Naive thymus-derived CD4-positive, alpha-beta T cell (primary cell): ENCODE data around the gene HJV. TPM values are rescaled to one million over a fixed set of nuclear protein-coding genes. Genes with fewer than 3 reads are reported as not detected.
A peak's percentile ranks its signal among the peaks of the same experiment; 100 is the strongest.

Source experiments
- ATAC-seq: fragments of 150-1000 bp; cut with Tn5 transposase; 2 replicates; pipeline ENCODE4 v1.10.0; 2021; ENCODE audit warnings: mild to moderate bottlenecking, moderate library complexity
- CTCF ChIA-PET: fragments of 350-600 bp; sonication (Branson Sonifier 250); formaldehyde crosslinking; loops from one replicate; lab custom pipeline; 2021; ENCODE audit warnings: antibody characterized with exemption; lab: Charles Lee
- POLR2A ChIA-PET: fragments of 350-600 bp; sonication (Branson Sonifier 250); formaldehyde crosslinking; loops from one replicate; lab custom pipeline; 2021; ENCODE audit warnings: antibody characterized with exemption, inconsistent platforms; lab: Charles Lee
- DNase-seq, 9 donors: peaks; one replicate each; pipeline versions ENCODE4 v3.0.0 to v3.0.0-alpha.2; 2020 to 2022; ENCODE audit warnings: mixed read lengths in 1 of 9
- H3K27ac ChIP-seq: one replicate; pipeline ENCODE4 v1.7.0; 2013; ENCODE audit warnings: mild to moderate bottlenecking, low read depth, low read length, moderate library complexity
- H3K27me3 ChIP-seq, 2 donors: one replicate each; pipeline ENCODE4 v1.7.0; 2013; ENCODE audit warnings: low read length in 2 of 2, mild to moderate bottlenecking in 2 of 2, moderate library complexity in 2 of 2; ENCODE audit not compliant: control insufficient read depth in 2 of 2, insufficient read depth in 2 of 2
- H3K36me3 ChIP-seq, 3 experiments: 1 replicate in 2 of 3; 2 replicates in 1 of 3; pipeline ENCODE4 v1.7.0; 2013; ENCODE audit warnings: low read length in 3 of 3, mild to moderate bottlenecking in 3 of 3, moderate library complexity in 1 of 3; ENCODE audit not compliant: insufficient read depth in 3 of 3, control insufficient read depth in 2 of 3
- H3K4me1 ChIP-seq, 2 donors: one replicate each; pipeline ENCODE4 v1.7.0; 2013; ENCODE audit warnings: low read length in 2 of 2, mild to moderate bottlenecking in 2 of 2, moderate library complexity in 1 of 2; ENCODE audit not compliant: control insufficient read depth in 2 of 2, insufficient read depth in 2 of 2
- H3K4me3 ChIP-seq: 2 replicates; pipeline ENCODE4 v1.7.0; 2013; ENCODE audit warnings: mild to moderate bottlenecking, low read length
- H3K9me3 ChIP-seq, 3 experiments: 1 replicate in 2 of 3; 2 replicates in 1 of 3; pipeline ENCODE4 v1.7.0; 2013; ENCODE audit warnings: low read length in 3 of 3; ENCODE audit not compliant: control insufficient read depth in 2 of 3
- H3K27ac Mint-ChIP-seq, 9 donors: one replicate each; pipeline ENCODE4 v1.8.0; 2020 to 2022; ENCODE audit warnings: mixed read lengths in 9 of 9, mild to moderate bottlenecking in 8 of 9, moderate library complexity in 5 of 9, inconsistent platforms in 2 of 9
- H3K27me3 Mint-ChIP-seq, 5 donors: one replicate each; pipeline ENCODE4 v1.8.0; 2021 to 2022; ENCODE audit warnings: mixed read lengths in 5 of 5, mild to moderate bottlenecking in 1 of 5
- H3K36me3 Mint-ChIP-seq, 5 donors: one replicate each; pipeline ENCODE4 v1.8.0; 2020 to 2022; ENCODE audit warnings: mixed read lengths in 5 of 5, mild to moderate bottlenecking in 3 of 5, inconsistent platforms in 1 of 5
- H3K4me1 Mint-ChIP-seq, 7 donors: one replicate each; pipeline ENCODE4 v1.8.0; 2020 to 2022; ENCODE audit warnings: mixed read lengths in 7 of 7, mild to moderate bottlenecking in 3 of 7, inconsistent platforms in 1 of 7
- H3K4me3 Mint-ChIP-seq, 10 donors: one replicate each; pipeline ENCODE4 v1.8.0; 2020 to 2022; ENCODE audit warnings: mild to moderate bottlenecking in 10 of 10, mixed read lengths in 10 of 10, moderate library complexity in 6 of 10, inconsistent platforms in 2 of 10
- H3K9me3 Mint-ChIP-seq, 11 donors: one replicate each; pipeline ENCODE4 v1.8.0; 2020 to 2022; ENCODE audit warnings: mixed read lengths in 11 of 11, mild to moderate bottlenecking in 4 of 11, inconsistent platforms in 1 of 11, moderate library complexity in 1 of 11
- intact Hi-C, 2 donors: fragments of 100-400 bp; cut with micrococcal nuclease; formaldehyde crosslinking; loops; one replicate each; pipeline ENCODE4 v1.15.1; 2023
- polyA plus RNA-seq, 2 donors: library from polyadenylated mRNA; unstranded; fragments of 300-500 nt; fragmentation: Illumina TruSeq; gene quantifications; one replicate each; pipeline ENCODE4 v1.2.3, GENCODE V29; 2021
- total RNA-seq, 6 experiments: library from RNA in 5 of 6; stranded (reverse) in 5 of 6; gene quantifications; 1 replicate in 5 of 6; 2 replicates in 1 of 6; pipeline ENCODE4 v1.2.3 and lab custom pipeline; 2021 to 2026

Gene HJV
- total and polyA plus RNA-seq, 7 experiments from 2014 or later: not detected

- CTCF ChIA-PET: interaction anchor here (1.1 to 8.1 kb wide), 10 partner anchors 13 to 135 kb away, joined by 3 to 233 read pairs (median 15); partner anchors contain the start of genes ANKRD34A, LIX1L, NUDT17 and POLR3GL
- ATAC-seq (peak; percentile 46), DNase-seq (peak in 6 of 9 donors; percentile 48 to 73 (median 66))
- peaks cover 73 to 74% of the 10 kb centered on the region in 2 donors for H3K4me1 ChIP-seq
- H3K36me3 Mint-ChIP-seq: peaks cover 0 to 6% (median 5%) of the 10 kb centered on the region in 5 donors
- peak overlapping the region; percentile 82 for H3K27ac ChIP-seq
- intact Hi-C loops: loop anchor here (1.0 to 5.0 kb wide), 6 partner anchors 8 to 63 kb away; partner anchors contain the start of genes TXNIP (in 2 of the 2), ANKRD34A (in 1 of the 2), LIX1L (in 1 of the 2) and PEX11B (in 1 of the 2)
- POLR2A ChIA-PET: interaction anchor here (0.5 to 24.3 kb wide), 22 partner anchors 8 to 1900 kb away, joined by 3 to 1779 read pairs (median 6); partner anchors contain the start of genes ANKRD34A, ANKRD35, HJV and LIX1L
- peaks cover 0 to 4% (median 0%) of the 10 kb centered on the region in 3 experiments for H3K36me3 ChIP-seq
- no peaks in the 10 kb centered on the region for H3K9me3 ChIP-seq
- no peaks in the 10 kb centered on the region for H3K9me3 Mint-ChIP-seq
- no peak overlapping the region for H3K4me3 Mint-ChIP-seq
- H3K27me3 ChIP-seq: no peaks in the 10 kb centered on the region
- peaks cover 5 to 39% (median 11%) of the 10 kb centered on the region in 7 donors for H3K4me1 Mint-ChIP-seq
- no peaks in the 10 kb centered on the region for H3K27me3 Mint-ChIP-seq
- peak overlapping the region; percentile 64 for H3K4me3 ChIP-seq
- no peak overlapping the region for H3K27ac Mint-ChIP-seq
Observed at GRCh38 chr1:145979746-145980456, 41.6 kb downstream of the HJV start.

GRCh38 chr1:145978854-145979745, 42.4 kb downstream of the HJV start:
- peaks cover 12 to 37% (median 16%) of the 10 kb centered on the region in 7 donors for H3K4me1 Mint-ChIP-seq
- CTCF ChIA-PET: interaction anchor here (0.6 to 8.1 kb wide), 13 partner anchors 13 to 134 kb away, joined by 3 to 233 read pairs (median 6); partner anchors contain the start of genes ANKRD34A, LIX1L, NUDT17 and POLR3GL
- ATAC-seq (peak; percentile 89), DNase-seq (peak; percentile 31 to 87 (median 71))
- no peak overlapping the region for H3K4me3 Mint-ChIP-seq
- H3K9me3 Mint-ChIP-seq: no peaks in the 10 kb centered on the region
- H3K36me3 Mint-ChIP-seq: peaks cover 0 to 6% (median 5%) of the 10 kb centered on the region in 5 donors
- H3K27ac ChIP-seq: peak overlapping the region; percentile 82
- no peaks in the 10 kb centered on the region for H3K27me3 Mint-ChIP-seq
- no peaks in the 10 kb centered on the region for H3K9me3 ChIP-seq
- POLR2A ChIA-PET: interaction anchor here (0.6 to 24.3 kb wide), 18 partner anchors 10 to 1901 kb away, joined by 3 to 1779 read pairs (median 8); partner anchors contain the start of genes ANKRD34A, HJV, LIX1L and NUDT17
- intact Hi-C loops: loop anchor here (1.0 to 5.0 kb wide), 5 partner anchors 15 to 62 kb away; partner anchors contain the start of genes TXNIP (in 2 of the 2), ANKRD34A (in 1 of the 2), LIX1L (in 1 of the 2) and PEX11B (in 1 of the 2)
- no peak overlapping the region for H3K27ac Mint-ChIP-seq
- H3K4me3 ChIP-seq: peak overlapping the region; percentile 64
- H3K27me3 ChIP-seq: no peaks in the 10 kb centered on the region
- H3K4me1 ChIP-seq: peaks cover 67 to 68% of the 10 kb centered on the region in 2 donors
- H3K36me3 ChIP-seq: peaks cover 0 to 6% (median 0%) of the 10 kb centered on the region in 3 experiments

- ATAC-seq (no peak), DNase-seq (no peak)
- Mint-ChIP-seq H3K27me3 (no peaks in the 10 kb centered on the region), H3K9me3 (no peaks in the 10 kb centered on the region), H3K36me3 (peaks cover 0 to 6% (median 5%) of the 10 kb centered on the region in 5 donors), H3K4me1 (peaks cover 14 to 32% (median 20%) of the 10 kb centered on the region in 7 donors), H3K4me3 (no peak overlapping the region), H3K27ac (no peak overlapping the region)
- Histone ChIP-seq H3K36me3 (peaks cover 0 to 6% (median 0%) of the 10 kb centered on the region in 3 experiments), H3K9me3 (no peaks in the 10 kb centered on the region), H3K4me1 (peaks cover 62% of the 10 kb centered on the region in 2 donors), H3K27me3 (no peaks in the 10 kb centered on the region), H3K27ac (peak overlapping the region; percentile 82), H3K4me3 (peak overlapping the region; percentile 64)
- intact Hi-C loops: loop anchor here in 1 of 2 donors (5.0 kb wide), 1 partner anchor 61 kb away; the partner anchor contains the start of gene PEX11B
- ChIA-PET CTCF (interaction anchor here (0.7 to 8.1 kb wide), 11 partner anchors 13 to 133 kb away, joined by 3 to 233 read pairs (median 11); partner anchors contain the start of genes ANKRD34A, LIX1L, NUDT17 and POLR3GL), POLR2A (interaction anchor here (0.6 to 24.3 kb wide), 14 partner anchors 9 to 132 kb away, joined by 3 to 1779 read pairs (median 12); partner anchors contain the start of genes ANKRD34A, HJV, LIX1L and NUDT17)
Observed at GRCh38 chr1:145978471-145978853, 43.1 kb downstream of the HJV start.

GRCh38 chr1:145977486-145978470, 43.8 kb downstream of the HJV start:
- no peaks in the 10 kb centered on the region for H3K27me3 ChIP-seq
- no peaks in the 10 kb centered on the region for H3K9me3 ChIP-seq
- Mint-ChIP-seq H3K4me1 (peaks cover 21 to 30% (median 24%) of the 10 kb centered on the region in 7 donors), H3K27me3 (no peaks in the 10 kb centered on the region), H3K9me3 (no peaks in the 10 kb centered on the region), H3K36me3 (peaks cover 0 to 6% (median 5%) of the 10 kb centered on the region in 5 donors), H3K4me3 (no peak overlapping the region), H3K27ac (no peak overlapping the region)
- peak overlapping the region; percentile 64 for H3K4me3 ChIP-seq
- DNase-seq: peak in 8 of 9 donors; percentile 36 to 78 (median 72)
- ChIA-PET CTCF (interaction anchor here (0.5 to 8.1 kb wide), 21 partner anchors 8 to 1430 kb away, joined by 3 to 233 read pairs (median 4); partner anchors contain the start of genes ANKRD34A, HJV, LIX1L and NUDT17), POLR2A (interaction anchor here (0.8 to 24.3 kb wide), 13 partner anchors 10 to 132 kb away, joined by 3 to 1779 read pairs (median 12); partner anchors contain the start of genes ANKRD34A, HJV, LIX1L and NUDT17)
- peaks cover 0 to 6% (median 0%) of the 10 kb centered on the region in 3 experiments for H3K36me3 ChIP-seq
- peak overlapping the region; percentile 82 for H3K27ac ChIP-seq
- peak; percentile 63 for ATAC-seq
- peaks cover 55% of the 10 kb centered on the region in 2 donors for H3K4me1 ChIP-seq
- intact Hi-C loops: loop anchor here (1.0 to 5.0 kb wide), 10 partner anchors 29 to 132 kb away; partner anchors contain the start of genes PEX11B (in 2 of the 2), NUDT17 (in 1 of the 2) and RBM8A (in 1 of the 2)

- H3K4me1 ChIP-seq: peaks cover 47 to 48% of the 10 kb centered on the region in 2 donors
- peak overlapping the region; percentile 82 for H3K27ac ChIP-seq
- no peak overlapping the region for H3K27ac Mint-ChIP-seq
- DNase-seq (no peak), ATAC-seq (no peak)
- H3K27me3 ChIP-seq: no peaks in the 10 kb centered on the region
- ChIA-PET CTCF (interaction anchor here (0.7 to 8.1 kb wide), 14 partner anchors 9 to 132 kb away, joined by 3 to 233 read pairs (median 6); partner anchors contain the start of genes ANKRD34A, HJV, LIX1L and NUDT17), POLR2A (interaction anchor here (0.8 to 24.3 kb wide), 9 partner anchors 9 to 131 kb away, joined by 3 to 1779 read pairs (median 12); partner anchors contain the start of genes ANKRD34A, HJV, LIX1L and NUDT17)
- H3K36me3 ChIP-seq: peaks cover 0 to 6% (median 0%) of the 10 kb centered on the region in 3 experiments
- H3K27me3 Mint-ChIP-seq: no peaks in the 10 kb centered on the region
- no peaks in the 10 kb centered on the region for H3K9me3 ChIP-seq
- no peak overlapping the region for H3K4me3 Mint-ChIP-seq
- no peaks in the 10 kb centered on the region for H3K9me3 Mint-ChIP-seq
- intact Hi-C loops: loop anchor here (1.0 to 5.0 kb wide), 10 partner anchors 29 to 132 kb away; partner anchors contain the start of genes PEX11B (in 2 of the 2), NUDT17 (in 1 of the 2) and RBM8A (in 1 of the 2)
- peaks cover 0 to 6% (median 5%) of the 10 kb centered on the region in 5 donors for H3K36me3 Mint-ChIP-seq
- no peak overlapping the region for H3K4me3 ChIP-seq
- H3K4me1 Mint-ChIP-seq: peaks cover 18 to 31% (median 24%) of the 10 kb centered on the region in 7 donors
Observed at GRCh38 chr1:145977016-145977415, 44.5 kb downstream of the HJV start.
